Endothelial cell of umbilical vein (primary cell): ENCODE results near the gene CTSW. TPM values are rescaled to one million over a fixed set of nuclear protein-coding genes. Genes with fewer than 3 reads are reported as not detected.

Source experiments
- BruUV-seq: library from RNA; stranded (reverse); fragments of 400-500 nt; replicated peaks from 2 replicates; lab custom pipeline; 2021; lab: Mats Ljungman, UMichigan
- CTCF ChIA-PET: fragments of 300-600, 350-600 bp; sonication (Branson Sonifier 250); formaldehyde crosslinking; loops from one replicate; lab custom pipeline; 2021; ENCODE audit warnings: antibody characterized with exemption, inconsistent platforms; lab: Charles Lee
- POLR2A ChIA-PET: fragments of 300-600, 350-600 bp; sonication (Branson Sonifier 250); formaldehyde crosslinking; loops from one replicate; lab custom pipeline; 2021; ENCODE audit warnings: antibody characterized with exemption, inconsistent platforms; lab: Charles Lee
- DNase-seq: peaks from one replicate; pipeline ENCODE4 v3.0.0-alpha.2; 2011; ENCODE audit warnings: low read depth, low spot score
- FAIRE-seq: peaks from 2 replicates; lab custom pipeline; 2011; peaks lifted over from hg19 to GRCh38; lab: Jason Lieb, UNC
- H2AFZ ChIP-seq: 2 replicates; pipeline ENCODE4 v1.6.0; 2012; ENCODE audit warnings: low read depth, low read length, control low read depth, inconsistent platforms
- H3K27ac ChIP-seq: 2 replicates; pipeline ENCODE4 v1.5.1; 2011; ENCODE audit warnings: low read depth, mild to moderate bottlenecking, control low read depth, low read length, moderate library complexity; ENCODE audit not compliant: insufficient read depth
- H3K27me3 ChIP-seq, 2 experiments: 2 replicates each; pipeline versions ENCODE4 v1.6.0 to v1.6.1; 2011; ENCODE audit warnings: low read length in 2 of 2, mixed read lengths in 1 of 2; ENCODE audit not compliant: control insufficient read depth in 2 of 2, insufficient read depth in 2 of 2
- H3K36me3 ChIP-seq, 2 experiments: 2 replicates in 1 of 2; 3 replicates in 1 of 2; pipeline ENCODE4 v1.5.1; 2011; ENCODE audit warnings: low read length in 2 of 2, mild to moderate bottlenecking in 1 of 2, moderate library complexity in 1 of 2; ENCODE audit not compliant: control insufficient read depth in 2 of 2, insufficient read depth in 2 of 2; ENCODE audit errors: extremely low read depth in 1 of 2
- H3K4me1 ChIP-seq: 3 replicates; pipeline ENCODE4 v1.5.1; 2011; ENCODE audit warnings: mild to moderate bottlenecking, low read length; ENCODE audit not compliant: control insufficient read depth, insufficient read depth; ENCODE audit errors: extremely low read depth
- H3K4me2 ChIP-seq: 2 replicates; pipeline ENCODE4 v1.6.1; 2011; ENCODE audit warnings: low read length, control low read depth, mixed read lengths; ENCODE audit not compliant: insufficient read depth
- H3K4me3 ChIP-seq, 3 experiments: fragments of 200-600 bp in 1 of 3; sonication (generic), shearing (Covaris generic) in 1 of 3; replicated peaks in 1 of 3; 2 replicates each; pipeline ENCODE4 v1.5.1; 2011 to 2016; ENCODE audit warnings: control low read depth in 3 of 3, low read length in 3 of 3, mild to moderate bottlenecking in 2 of 3, inconsistent platforms in 1 of 3, low read depth in 1 of 3, moderate library complexity in 1 of 3; ENCODE audit not compliant: insufficient read depth in 1 of 3
- H3K79me2 ChIP-seq: 2 replicates; pipeline ENCODE4 v1.6.0; 2012; ENCODE audit warnings: low read length, inconsistent platforms; ENCODE audit not compliant: control insufficient read depth, insufficient read depth
- H3K9ac ChIP-seq: replicated peaks from 2 replicates; pipeline ENCODE3; 2011; ENCODE audit warnings: low read length, control low read depth; ENCODE audit not compliant: insufficient read depth; ENCODE audit errors: extremely low read depth
- H3K9me1 ChIP-seq: replicated peaks from 3 replicates; pipeline ENCODE4 v1.6.0; 2011; ENCODE audit warnings: mild to moderate bottlenecking, low read length; ENCODE audit not compliant: control insufficient read depth, insufficient read depth; ENCODE audit errors: extremely low read depth
- H3K9me3 ChIP-seq: replicated peaks from 2 replicates; pipeline ENCODE4 v1.5.1; 2012; ENCODE audit warnings: low read length, inconsistent platforms; ENCODE audit not compliant: control insufficient read depth, insufficient read depth
- H4K20me1 ChIP-seq: replicated peaks from 2 replicates; pipeline ENCODE3; 2011; ENCODE audit warnings: mild to moderate bottlenecking, low read length; ENCODE audit not compliant: control insufficient read depth, insufficient read depth; ENCODE audit errors: extremely low read depth
- CTCF ChIP-seq, 2 donors: IDR thresholded peaks; 1 replicate in 1 of 2; 2 replicates in 1 of 2; pipeline ENCODE4 v1.5.1; 2011; ENCODE audit warnings: low read length in 2 of 2, mild to moderate bottlenecking in 2 of 2, moderate library complexity in 2 of 2, control low read depth in 1 of 2, inconsistent platforms in 1 of 2, low read depth in 1 of 2; ENCODE audit not compliant: insufficient read depth in 1 of 2; ENCODE audit errors: extremely low read depth in 1 of 2
- EZH2 ChIP-seq: IDR thresholded peaks from 2 replicates; pipeline ENCODE4 v1.6.1; 2012; ENCODE audit warnings: borderline replicate concordance, low read depth, mild to moderate bottlenecking, moderate library complexity, low read length, inconsistent platforms; ENCODE audit not compliant: severe bottlenecking
- FOS ChIP-seq: IDR thresholded peaks from 2 replicates; pipeline ENCODE4 v1.6.1; 2011; ENCODE audit warnings: mild to moderate bottlenecking, low read length, moderate library complexity, borderline replicate concordance; ENCODE audit not compliant: insufficient read depth
- GATA2 ChIP-seq: IDR thresholded peaks from 2 replicates; pipeline ENCODE4 v1.7.0; 2011; ENCODE audit warnings: low read depth, mild to moderate bottlenecking, moderate library complexity, mixed read lengths, low read length; ENCODE audit not compliant: insufficient read length, insufficient read depth
- JUN ChIP-seq: IDR thresholded peaks from 2 replicates; pipeline ENCODE4 v1.6.1; 2011; ENCODE audit warnings: borderline replicate concordance, low read depth; ENCODE audit not compliant: insufficient read length, insufficient read depth
- MAX ChIP-seq: IDR thresholded peaks from 2 replicates; pipeline ENCODE4 v1.6.1; 2011; ENCODE audit not compliant: insufficient read depth, insufficient read length
- MYC ChIP-seq: IDR thresholded peaks from one replicate; pipeline ENCODE4 v1.6.1; 2011; ENCODE audit warnings: mild to moderate bottlenecking, low read depth, low read length
- POLR2A ChIP-seq: IDR thresholded peaks from 2 replicates; pipeline ENCODE4 v1.6.1; 2012; ENCODE audit warnings: low read depth, mild to moderate bottlenecking, control low read depth, low read length
- POLR2AphosphoS5 ChIP-seq: IDR thresholded peaks from 2 replicates; pipeline ENCODE4 v1.6.1; 2012; ENCODE audit warnings: low read depth, mild to moderate bottlenecking, control low read depth, low read length, moderate library complexity; ENCODE audit not compliant: insufficient read depth
- dilution Hi-C: fragments of 300-500 bp; cut with MboI; formaldehyde crosslinking; loops from one replicate; pipeline ENCODE4 v1.15.0; 2019; ENCODE audit warnings: low sequenced_read_pairs; ENCODE audit not compliant: extremely low pct_ligation_motif_present
- intact Hi-C: fragments of 100-400 bp; cut with micrococcal nuclease; formaldehyde crosslinking; loops from one replicate; pipeline ENCODE4 v1.10.0; 2022
- polyA plus RNA-seq, 4 experiments: library from polyadenylated mRNA; depleted of rRNA in 3 of 4; stranded (reverse) in 3 of 4; unstranded in 1 of 4; fragments of >200 nt; gene quantifications; 2 replicates each; pipeline versions ENCODE4 v1.2.1 to v1.2.3, GENCODE V29; 2011 to 2012; ENCODE audit warnings: missing spikeins in 1 of 4
- total RNA-seq: library from RNA; stranded (reverse); gene quantifications from 2 replicates; pipeline ENCODE4 v1.2.3, GENCODE V29; 2021

Gene CTSW
- total and polyA plus RNA-seq, 2 donors (not counting 3 experiments of a cell fraction or from before 2014, with no cell fraction given) = not detected

- ChIA-PET POLR2A (interaction anchor here (0.5 kb wide), 1 partner anchor 46 kb away, joined by 5 read pairs; no protein-coding TSS in a partner anchor), CTCF (interaction anchor here (1.0 kb wide), 1 partner anchor 12 kb away, joined by 3 read pairs; no protein-coding TSS in a partner anchor)
- no peak for FAIRE-seq
- no peak for DNase-seq
- Histone ChIP-seq H3K9me3 (no peaks in the 10 kb centered on the region), H3K4me2 (no peak overlapping the region), H3K9ac (no peak overlapping the region), H3K4me1 (no peaks in the 10 kb centered on the region), H3K4me3 (no peak overlapping the region), H2AFZ (no peak overlapping the region), H3K27ac (no peak overlapping the region), H4K20me1 (no peaks in the 10 kb centered on the region), H3K27me3 (no peaks in the 10 kb centered on the region), H3K36me3 (peaks cover 0 to 3% of the 10 kb centered on the region in 2 experiments), H3K9me1 (no peaks in the 10 kb centered on the region), H3K79me2 (no peaks in the 10 kb centered on the region)
- intact Hi-C loops (no loop called here), dilution Hi-C loops (no loop called here)
- no TSS peak for BruUV-seq
- TF ChIP-seq EZH2 = no peak
- no peak for TF ChIP-seq POLR2A
- no peak for TF ChIP-seq MAX
- TF ChIP-seq GATA2 = no peak
- no peak for TF ChIP-seq JUN
- TF ChIP-seq FOS = no peak
- no peak for TF ChIP-seq MYC
- TF ChIP-seq POLR2AphosphoS5 = no peak
- TF ChIP-seq CTCF (IDR thresholded peaks at IDR 0.05; ENCODE audit: extremely low read depth in 1 of 2, insufficient read depth in 1 of 2, low read depth in 1 of 2, low read length in 2 of 2) = no peak
Measured at GRCh38 chr11:65928667-65929066, 49.0 kb downstream of the CTSW start.
